ENCODE results near the gene DCLRE1B.

DNA sequence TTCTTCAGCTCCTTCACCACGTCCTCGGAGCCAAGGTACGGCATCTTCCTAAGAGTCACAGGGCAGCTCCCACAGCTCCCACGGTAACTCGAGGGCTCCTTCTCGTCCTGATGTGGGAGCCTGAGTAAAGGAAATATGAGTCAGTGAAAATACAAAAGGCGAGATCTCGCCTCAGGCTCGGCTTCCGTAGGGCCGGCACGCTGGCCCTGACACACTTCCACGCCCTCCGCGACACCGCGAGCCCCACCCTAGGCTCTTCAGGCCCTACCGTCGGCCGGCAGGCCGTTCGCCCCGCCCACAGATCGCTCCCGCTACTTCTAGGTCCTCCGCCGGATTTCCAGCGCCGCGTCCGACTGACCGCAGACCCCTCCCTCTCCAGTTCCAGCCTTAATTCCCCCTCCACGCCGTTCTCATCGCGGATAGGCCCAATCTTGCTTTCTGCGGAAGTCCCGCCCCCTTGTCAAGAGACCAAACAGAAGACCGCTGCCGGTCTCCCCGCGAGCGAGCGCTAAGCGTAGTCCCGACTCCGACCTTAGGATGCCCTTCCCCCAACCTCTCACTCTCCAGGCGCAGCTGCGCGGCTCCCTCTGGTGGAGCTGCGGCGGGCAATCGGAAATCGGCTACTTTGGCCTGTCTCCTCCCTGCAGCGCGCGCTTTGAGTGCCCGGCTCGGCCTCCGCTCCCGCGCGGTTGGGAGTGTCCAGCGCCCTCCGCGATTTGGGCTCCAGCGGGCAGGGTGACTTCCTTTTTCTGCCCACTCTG is at the start of gene DCLRE1B, which contains the start of gene AP4B1:
- TF ChIP-seq, protein P1, sequence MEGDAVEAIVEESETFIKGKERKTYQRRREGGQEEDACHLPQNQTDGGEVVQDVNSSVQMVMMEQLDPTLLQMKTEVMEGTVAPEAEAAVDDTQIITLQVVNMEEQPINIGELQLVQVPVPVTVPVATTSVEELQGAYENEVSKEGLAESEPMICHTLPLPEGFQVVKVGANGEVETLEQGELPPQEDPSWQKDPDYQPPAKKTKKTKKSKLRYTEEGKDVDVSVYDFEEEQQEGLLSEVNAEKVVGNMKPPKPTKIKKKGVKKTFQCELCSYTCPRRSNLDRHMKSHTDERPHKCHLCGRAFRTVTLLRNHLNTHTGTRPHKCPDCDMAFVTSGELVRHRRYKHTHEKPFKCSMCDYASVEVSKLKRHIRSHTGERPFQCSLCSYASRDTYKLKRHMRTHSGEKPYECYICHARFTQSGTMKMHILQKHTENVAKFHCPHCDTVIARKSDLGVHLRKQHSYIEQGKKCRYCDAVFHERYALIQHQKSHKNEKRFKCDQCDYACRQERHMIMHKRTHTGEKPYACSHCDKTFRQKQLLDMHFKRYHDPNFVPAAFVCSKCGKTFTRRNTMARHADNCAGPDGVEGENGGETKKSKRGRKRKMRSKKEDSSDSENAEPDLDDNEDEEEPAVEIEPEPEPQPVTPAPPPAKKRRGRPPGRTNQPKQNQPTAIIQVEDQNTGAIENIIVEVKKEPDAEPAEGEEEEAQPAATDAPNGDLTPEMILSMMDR (IDR thresholded peaks at IDR 0.05; ENCODE audit: low read depth, low read length), result peak; percentile 54
- no peak for TF ChIP-seq EZH2phosphoT487 (IDR thresholded peaks at IDR 0.05; ENCODE audit: low read depth)
